CD4-positive, alpha-beta memory T cell (primary cell): ENCODE measurements around the gene CRADD. TPM values are rescaled to one million over a fixed set of nuclear protein-coding genes. Genes with fewer than 3 reads are reported as not detected.

ENCODE experiments used
- CTCF ChIA-PET: fragments of 350-600 bp; sonication (Branson Sonifier 250); formaldehyde crosslinking; loops from one replicate; lab custom pipeline; 2021; ENCODE audit warnings: inconsistent platforms; ENCODE audit not compliant: partially characterized antibody; lab: Charles Lee
- POLR2A ChIA-PET: fragments of 350-600 bp; sonication (Branson Sonifier 250); formaldehyde crosslinking; loops from one replicate; lab custom pipeline; 2021; ENCODE audit not compliant: partially characterized antibody; lab: Charles Lee
- DNase-seq, 5 donors: peaks; one replicate each; pipeline versions ENCODE4 v3.0.0 to v3.0.0-alpha.2; 2020 to 2022; ENCODE audit warnings: mixed read lengths in 1 of 5
- H3K27ac ChIP-seq: one replicate; pipeline ENCODE4 v1.7.0; 2013; ENCODE audit warnings: low read depth, low read length
- H3K27me3 ChIP-seq: 2 replicates; pipeline ENCODE4 v1.7.0; 2013; ENCODE audit warnings: mild to moderate bottlenecking, low read length, moderate library complexity; ENCODE audit not compliant: insufficient read depth
- H3K36me3 ChIP-seq: 2 replicates; pipeline ENCODE4 v1.7.0; 2013; ENCODE audit warnings: mild to moderate bottlenecking, low read length, moderate library complexity; ENCODE audit not compliant: insufficient read depth
- H3K4me1 ChIP-seq: 2 replicates; pipeline ENCODE4 v1.7.0; 2013; ENCODE audit warnings: mild to moderate bottlenecking, low read length, moderate library complexity; ENCODE audit not compliant: insufficient read depth
- H3K4me3 ChIP-seq, 2 donors: one replicate each; pipeline ENCODE4 v1.7.0; 2013; ENCODE audit warnings: low read length in 2 of 2, mild to moderate bottlenecking in 1 of 2
- H3K9me3 ChIP-seq, 2 donors: one replicate each; pipeline ENCODE4 v1.7.0; 2013; ENCODE audit warnings: low read length in 2 of 2, control low read depth in 1 of 2; ENCODE audit not compliant: control insufficient read depth in 1 of 2
- H3K27ac Mint-ChIP-seq, 7 donors: one replicate each; pipeline ENCODE4 v1.8.0; 2020 to 2021; ENCODE audit warnings: mixed read lengths in 7 of 7, mild to moderate bottlenecking in 6 of 7, inconsistent platforms in 3 of 7, moderate library complexity in 3 of 7
- H3K27me3 Mint-ChIP-seq, 2 donors: one replicate each; pipeline ENCODE4 v1.8.0; 2020 to 2021; ENCODE audit warnings: mixed read lengths in 2 of 2
- H3K36me3 Mint-ChIP-seq, 2 donors: one replicate each; pipeline ENCODE4 v1.8.0; 2020 to 2021; ENCODE audit warnings: mixed read lengths in 2 of 2, inconsistent platforms in 1 of 2, mild to moderate bottlenecking in 1 of 2
- H3K4me1 Mint-ChIP-seq, 4 donors: one replicate each; pipeline ENCODE4 v1.8.0; 2020 to 2021; ENCODE audit warnings: mixed read lengths in 4 of 4, mild to moderate bottlenecking in 1 of 4
- H3K4me3 Mint-ChIP-seq, 8 donors: one replicate each; pipeline ENCODE4 v1.8.0; 2020 to 2021; ENCODE audit warnings: mixed read lengths in 8 of 8, mild to moderate bottlenecking in 7 of 8, moderate library complexity in 6 of 8, inconsistent platforms in 3 of 8
- H3K9me3 Mint-ChIP-seq, 8 donors: one replicate each; pipeline ENCODE4 v1.8.0; 2020 to 2021; ENCODE audit warnings: mixed read lengths in 8 of 8, mild to moderate bottlenecking in 5 of 8, inconsistent platforms in 3 of 8, moderate library complexity in 1 of 8
- intact Hi-C: fragments of 100-400 bp; cut with micrococcal nuclease; formaldehyde crosslinking; loops from one replicate; pipeline ENCODE4 v1.15.1; 2023
- polyA plus RNA-seq, 2 donors: library from polyadenylated mRNA; unstranded; fragments of 300-500 nt; fragmentation: Illumina TruSeq; gene quantifications; one replicate each; pipeline ENCODE4 v1.2.3, GENCODE V29; 2021
- total RNA-seq, 2 experiments: library from RNA; stranded (reverse); gene quantifications; one replicate each; pipeline ENCODE4 v1.2.3, GENCODE V29; 2021

CRADD gene
- total and polyA plus RNA-seq, 4 experiments from 2014 or later = 13.3 to 18.3 (median 15.9) TPM

GRCh38 chr12:93783832-93784231, 106.7 kb downstream of the CRADD start:
- H3K27me3 Mint-ChIP-seq = no peaks in the 10 kb centered on the region
- Histone ChIP-seq H3K4me1 (peaks cover 27% of the 10 kb centered on the region), H3K9me3 (no peaks in the 10 kb centered on the region), H3K27me3 (no peaks in the 10 kb centered on the region), H3K27ac (peak overlapping the region; percentile 12), H3K36me3 (no peaks in the 10 kb centered on the region), H3K4me3 (no peak overlapping the region)
- H3K27ac Mint-ChIP-seq = peak overlapping the region; percentile 30 to 94 (median 90)
- peaks cover 15 to 56% (median 31%) of the 10 kb centered on the region in 4 donors for H3K4me1 Mint-ChIP-seq
- peak overlapping the region in 7 of 8 donors; percentile 23 to 64 (median 43) for H3K4me3 Mint-ChIP-seq
- intact Hi-C loops = no loop called here
- POLR2A ChIA-PET = interaction anchor here (1.0 kb wide), 1 partner anchor 8 kb away, joined by 4 read pairs; no protein-coding TSS in a partner anchor
- peak in 4 of 5 donors; percentile 11 to 81 (median 42) for DNase-seq
- peaks cover 0 to 13% of the 10 kb centered on the region in 2 donors for H3K36me3 Mint-ChIP-seq
- CTCF ChIA-PET = interaction anchor here (4.1 kb wide), 1 partner anchor 318 kb away, joined by 22 read pairs; no protein-coding TSS in a partner anchor
- H3K9me3 Mint-ChIP-seq = peaks cover 0 to 3% (median 0%) of the 10 kb centered on the region in 8 donors

GRCh38 chr12:93784339-93785086, 107.3 kb downstream of the CRADD start:
- Histone ChIP-seq H3K4me3 (no peak overlapping the region), H3K27me3 (no peaks in the 10 kb centered on the region), H3K9me3 (no peaks in the 10 kb centered on the region), H3K4me1 (peaks cover 33% of the 10 kb centered on the region), H3K36me3 (no peaks in the 10 kb centered on the region), H3K27ac (peak overlapping the region; percentile 12)
- peak; percentile 18 to 63 (median 33) for DNase-seq
- Mint-ChIP-seq H3K27ac (peak overlapping the region; percentile 26 to 94 (median 90)), H3K27me3 (no peaks in the 10 kb centered on the region), H3K9me3 (peaks cover 0 to 3% (median 0%) of the 10 kb centered on the region in 8 donors), H3K4me3 (peak overlapping the region in 7 of 8 donors; percentile 2 to 64 (median 57)), H3K36me3 (peaks cover 0 to 13% of the 10 kb centered on the region in 2 donors), H3K4me1 (peaks cover 20 to 63% (median 38%) of the 10 kb centered on the region in 4 donors)
- intact Hi-C loops = no loop called here
- POLR2A ChIA-PET = interaction anchor here (0.8 to 2.1 kb wide), 4 partner anchors 9 to 317 kb away, joined by 4 to 6 read pairs (median 4); no protein-coding TSS in a partner anchor
- CTCF ChIA-PET = interaction anchor here (4.1 kb wide), 1 partner anchor 317 kb away, joined by 22 read pairs; no protein-coding TSS in a partner anchor

GRCh38 chr12:93785249-93786010, 108.3 kb downstream of the CRADD start:
- no peak overlapping the region for H3K4me3 ChIP-seq
- peaks cover 22 to 61% (median 40%) of the 10 kb centered on the region in 4 donors for H3K4me1 Mint-ChIP-seq

GRCh38 chr12:93786656-93787397, 109.7 kb downstream of the CRADD start:
- no peak overlapping the region for H3K4me3 Mint-ChIP-seq
- H3K9me3 ChIP-seq = no peaks in the 10 kb centered on the region
- H3K27me3 ChIP-seq = no peaks in the 10 kb centered on the region
- H3K4me1 ChIP-seq = peaks cover 33% of the 10 kb centered on the region
- H3K4me1 Mint-ChIP-seq = peaks cover 22 to 54% (median 40%) of the 10 kb centered on the region in 4 donors
- DNase-seq = no peak
- ChIA-PET CTCF (interaction anchor here (0.9 to 4.1 kb wide), 3 partner anchors 217 to 315 kb away, joined by 4 to 22 read pairs (median 5); no protein-coding TSS in a partner anchor), POLR2A (interaction anchor here (2.1 kb wide), 1 partner anchor 314 kb away, joined by 6 read pairs; no protein-coding TSS in a partner anchor)
- no peaks in the 10 kb centered on the region for H3K9me3 Mint-ChIP-seq
- no peak overlapping the region for H3K27ac Mint-ChIP-seq
- no peaks in the 10 kb centered on the region for H3K36me3 ChIP-seq
- no peaks in the 10 kb centered on the region for H3K36me3 Mint-ChIP-seq
- H3K4me3 ChIP-seq = no peak overlapping the region
- no peaks in the 10 kb centered on the region for H3K27me3 Mint-ChIP-seq
- intact Hi-C loops = no loop called here
- no peak overlapping the region for H3K27ac ChIP-seq

More at GRCh38 chr12:93785249-93786010, 108.3 kb downstream of the CRADD start:
- Mint-ChIP-seq H3K9me3 (peaks cover 0 to 3% (median 0%) of the 10 kb centered on the region in 8 donors), H3K36me3 (peaks cover 0 to 4% of the 10 kb centered on the region in 2 donors), H3K27me3 (no peaks in the 10 kb centered on the region), H3K27ac (peak overlapping the region in 6 of 7 donors; percentile 64 to 92 (median 84)), H3K4me3 (peak overlapping the region in 4 of 8 donors; percentile 5 to 62 (median 48))
- Histone ChIP-seq H3K27ac (no peak overlapping the region), H3K36me3 (no peaks in the 10 kb centered on the region), H3K9me3 (no peaks in the 10 kb centered on the region), H3K4me1 (peaks cover 33% of the 10 kb centered on the region), H3K27me3 (no peaks in the 10 kb centered on the region)
- POLR2A ChIA-PET = interaction anchor here (0.8 to 2.1 kb wide), 3 partner anchors 18 to 316 kb away, joined by 4 to 6 read pairs (median 5); no protein-coding TSS in a partner anchor
- DNase-seq = peak; percentile 11 to 73 (median 31)
- intact Hi-C loops = no loop called here
- CTCF ChIA-PET = interaction anchor here (1.4 to 4.1 kb wide), 2 partner anchors 216 to 316 kb away, joined by 5 to 22 read pairs; no protein-coding TSS in a partner anchor

- H3K27ac Mint-ChIP-seq = peak overlapping the region in 3 of 7 donors; percentile 19 to 81 (median 71)
- H3K36me3 ChIP-seq = no peaks in the 10 kb centered on the region
- POLR2A ChIA-PET = no interaction called here
- H3K4me3 ChIP-seq = no peak overlapping the region
- peaks cover 20 to 51% (median 37%) of the 10 kb centered on the region in 4 donors for H3K4me1 Mint-ChIP-seq
- H3K27me3 ChIP-seq = no peaks in the 10 kb centered on the region
- CTCF ChIA-PET = no interaction called here
- H3K9me3 ChIP-seq = no peaks in the 10 kb centered on the region
- no peaks in the 10 kb centered on the region for H3K9me3 Mint-ChIP-seq
- DNase-seq = no peak
- no peaks in the 10 kb centered on the region for H3K27me3 Mint-ChIP-seq
- peak overlapping the region in 5 of 8 donors; percentile 9 to 44 (median 30) for H3K4me3 Mint-ChIP-seq
- no peak overlapping the region for H3K27ac ChIP-seq
- peaks cover 28% of the 10 kb centered on the region for H3K4me1 ChIP-seq
- no peaks in the 10 kb centered on the region for H3K36me3 Mint-ChIP-seq
- intact Hi-C loops = no loop called here
Observed at GRCh38 chr12:93788853-93789252, 111.7 kb downstream of the CRADD start.

- Mint-ChIP-seq H3K27ac (peak overlapping the region in 2 of 7 donors; percentile 71 to 81), H3K4me3 (peak overlapping the region in 3 of 8 donors; percentile 9 to 22 (median 11)), H3K4me1 (peaks cover 12 to 42% (median 29%) of the 10 kb centered on the region in 4 donors), H3K9me3 (no peaks in the 10 kb centered on the region), H3K36me3 (no peaks in the 10 kb centered on the region), H3K27me3 (no peaks in the 10 kb centered on the region)
- Histone ChIP-seq H3K27me3 (no peaks in the 10 kb centered on the region), H3K4me3 (no peak overlapping the region), H3K27ac (no peak overlapping the region), H3K4me1 (peaks cover 19% of the 10 kb centered on the region), H3K36me3 (no peaks in the 10 kb centered on the region), H3K9me3 (no peaks in the 10 kb centered on the region)
- intact Hi-C loops = no loop called here
- ChIA-PET CTCF (interaction anchor here (1.1 kb wide), 1 partner anchor 287 kb away, joined by 3 read pairs; no protein-coding TSS in a partner anchor), POLR2A (no interaction called here)
- no peak for DNase-seq
Observed at GRCh38 chr12:93789767-93790166, 112.6 kb downstream of the CRADD start.
